T-helper 22 cell (primary cell): ENCODE results near the gene SDK1.

ENCODE experiments used
- DNase-seq: peaks from one replicate; pipeline ENCODE4 v3.0.0-alpha.2; 2020; ENCODE audit warnings: low read depth

The SDK1 gene

DNA sequence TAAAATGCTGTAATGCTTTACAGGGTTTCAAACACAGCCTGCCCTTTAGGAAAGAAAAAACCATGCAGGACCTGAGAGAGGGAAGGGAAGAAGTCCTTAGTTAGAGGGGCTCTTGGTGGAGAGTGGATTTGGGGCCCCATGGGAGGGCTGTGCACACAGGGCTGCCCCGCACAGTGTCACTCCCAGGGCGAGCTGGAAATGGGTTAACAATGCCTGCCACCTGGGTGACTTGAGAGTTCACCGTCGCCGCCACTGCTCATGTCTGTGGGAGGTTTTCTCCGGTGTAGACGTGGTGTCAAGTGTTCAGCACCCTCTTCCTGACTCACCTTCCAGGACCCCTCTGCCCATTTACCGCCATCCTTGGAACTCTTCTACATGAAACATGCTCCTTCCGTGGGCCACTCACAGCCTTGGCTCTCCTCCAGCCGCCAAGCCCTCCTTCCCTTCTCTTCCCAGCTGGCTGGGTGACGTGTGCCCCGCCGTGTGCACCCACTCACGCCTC, 686.4 kb downstream of the SDK1 start:
- no peak for DNase-seq

DNA sequence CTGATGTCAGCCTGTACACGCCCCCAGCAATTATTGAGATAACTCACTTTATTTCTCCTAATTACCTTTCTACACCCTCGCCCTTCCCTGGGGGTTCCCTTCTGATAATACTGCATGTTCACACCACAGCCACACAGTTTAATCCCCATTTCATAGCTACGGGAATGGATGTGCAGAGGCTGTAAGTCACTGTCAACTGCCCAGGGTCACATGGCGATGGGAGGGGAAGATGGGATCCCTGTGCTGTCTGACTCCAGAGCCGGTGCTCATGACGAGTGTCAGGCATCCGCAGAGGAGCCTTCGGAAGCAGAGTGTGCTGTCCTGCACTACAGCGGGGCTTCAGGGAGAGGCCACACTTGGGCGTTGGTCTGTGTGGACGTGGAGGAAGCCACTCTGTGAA, 688.7 kb downstream of the SDK1 start:
- DNase-seq: no peak

DNA sequence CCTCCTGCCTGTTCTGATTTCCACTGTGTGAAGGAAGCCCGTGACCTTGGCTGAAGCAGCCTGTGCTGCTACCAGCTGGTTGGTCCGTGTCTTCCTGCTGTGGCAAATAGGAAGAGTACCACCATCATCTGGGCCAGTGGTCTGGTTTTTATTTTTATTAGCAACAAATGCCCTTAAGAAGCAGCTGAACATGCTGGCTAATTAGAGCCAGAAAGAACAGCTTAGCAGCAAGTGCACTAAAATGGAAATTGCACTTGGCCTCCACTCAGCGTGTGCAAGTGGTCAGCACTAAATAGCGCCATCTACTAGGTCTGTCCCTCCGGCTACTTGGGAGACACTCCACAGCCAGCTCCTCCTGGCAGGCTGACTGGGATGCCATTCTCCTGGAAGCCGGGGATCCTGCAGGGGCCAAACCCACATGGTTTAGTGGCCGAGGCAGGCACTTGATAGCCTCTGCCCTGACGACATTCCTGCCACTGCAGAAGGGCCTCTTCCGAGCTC, 690.7 kb downstream of the SDK1 start:
- no peak for DNase-seq

DNA sequence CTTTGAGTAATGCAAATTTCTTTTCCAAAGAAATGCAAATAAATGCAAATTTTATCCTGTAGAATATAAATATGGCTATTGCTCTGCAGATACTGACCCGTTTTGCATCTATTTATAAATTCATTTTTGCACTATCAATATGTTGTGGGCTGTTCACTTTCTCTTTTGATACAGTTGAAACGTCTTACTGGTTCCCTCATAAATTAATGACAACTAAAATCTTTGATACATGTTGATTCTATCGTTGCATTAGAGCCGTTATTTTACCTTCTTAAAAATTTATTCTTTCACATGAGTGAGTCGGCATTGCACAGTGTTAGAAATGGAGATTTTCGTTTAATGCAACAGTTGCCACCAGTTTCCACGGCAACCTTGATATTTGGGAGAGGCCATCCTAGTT, 691.8 kb downstream of the SDK1 start:
- no peak for DNase-seq

DNA sequence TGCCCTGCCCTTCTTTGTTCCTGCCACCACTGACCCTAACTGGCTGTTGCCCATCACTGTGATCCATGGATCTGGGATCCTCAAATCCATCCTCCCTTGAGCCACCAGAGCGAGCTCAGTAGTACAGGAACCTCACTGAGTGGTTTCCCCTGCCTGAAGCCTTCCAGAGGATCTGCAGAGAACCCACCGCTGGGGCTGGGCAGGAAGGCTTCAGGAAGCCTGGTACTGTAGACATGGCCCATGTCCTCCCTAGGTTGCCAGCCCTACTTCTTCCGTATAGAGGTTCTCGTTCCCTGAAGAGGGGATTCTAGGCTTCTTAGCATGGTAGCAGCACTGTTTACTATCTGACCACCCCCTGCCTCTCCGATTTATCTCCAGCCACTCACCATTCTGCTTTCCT, 693.7 kb downstream of the SDK1 start:
- DNase-seq: no peak

DNA sequence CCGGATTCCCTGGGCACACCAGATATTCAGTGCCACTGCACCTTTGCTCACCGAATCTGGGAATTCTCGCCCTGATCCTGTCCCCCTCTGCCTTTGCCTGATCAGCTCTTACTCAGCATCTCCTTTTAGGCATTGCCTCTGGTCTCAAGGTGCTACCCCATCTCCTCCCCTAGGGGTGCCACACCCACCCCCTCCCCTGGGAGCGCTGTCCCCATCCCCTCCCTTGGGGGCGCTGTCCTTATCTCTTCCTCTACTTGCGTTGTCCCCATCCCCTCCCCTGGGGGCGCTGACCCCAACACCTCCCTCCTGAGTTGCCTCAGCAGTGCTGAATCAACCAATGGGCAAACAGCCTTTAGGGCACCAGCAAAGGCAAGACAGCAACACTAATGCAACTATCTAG, 694.1 kb downstream of the SDK1 start:
- DNase-seq: no peak

DNA sequence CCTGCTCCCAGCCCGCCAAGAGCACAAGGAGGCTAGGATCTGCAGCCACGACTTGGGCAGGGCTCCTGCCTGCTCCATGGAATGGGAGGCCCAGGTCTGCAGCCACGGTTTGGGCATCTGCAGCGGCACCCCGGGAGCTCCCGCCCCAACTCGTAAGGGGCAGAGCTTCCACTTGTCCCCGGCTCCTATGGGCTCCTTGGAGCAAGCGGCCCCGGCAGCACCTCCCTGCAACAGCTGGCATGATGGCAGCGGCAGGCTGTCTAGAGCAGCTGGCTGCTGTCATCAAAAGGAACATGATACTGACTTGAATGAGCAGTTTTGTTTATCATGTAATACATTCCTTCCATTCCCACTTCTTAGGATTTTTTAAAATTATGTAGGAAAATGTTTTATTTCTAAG, 697.0 kb downstream of the SDK1 start:
- no peak for DNase-seq

DNA sequence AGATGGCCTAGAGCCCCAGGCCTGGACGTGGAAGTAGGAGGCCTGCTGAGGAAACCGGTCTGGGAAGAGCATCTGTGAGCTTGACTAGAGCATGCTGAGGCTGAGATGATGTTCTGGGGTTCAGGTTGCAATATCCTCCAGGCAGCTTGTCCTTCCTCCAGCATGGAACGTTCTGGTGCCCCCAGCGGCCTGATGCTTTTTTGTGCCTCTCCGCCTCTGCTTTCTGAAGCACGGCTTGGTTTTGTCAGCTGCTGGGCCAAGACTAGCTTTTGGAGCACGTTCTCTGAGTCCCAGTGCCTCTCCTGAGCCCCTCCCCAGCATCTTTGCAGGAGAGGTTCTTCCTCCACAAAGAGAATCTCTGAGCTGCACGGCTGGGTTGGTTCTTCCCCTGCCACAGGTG, 699.1 kb downstream of the SDK1 start:
- DNase-seq: no peak

DNA sequence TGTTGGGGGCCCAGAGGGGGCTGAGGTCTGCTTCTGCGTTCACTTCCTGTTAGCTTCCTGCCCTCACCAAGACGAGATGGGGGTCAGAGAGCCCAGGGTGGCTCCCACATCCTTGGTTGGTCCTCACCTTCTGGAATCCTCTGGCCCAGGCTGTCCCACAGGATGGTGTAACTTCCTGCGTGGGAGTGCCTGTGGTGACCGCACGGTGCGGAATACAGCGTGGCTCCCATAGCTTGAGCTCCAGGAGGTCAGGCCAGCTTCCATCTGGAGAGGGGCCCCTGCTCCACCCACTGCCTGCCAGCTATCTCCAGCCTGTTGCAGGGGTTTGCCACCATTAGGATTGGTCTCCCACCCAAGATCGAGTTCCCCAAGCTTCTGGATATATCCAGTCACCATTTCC, 699.9 kb downstream of the SDK1 start:
- no peak for DNase-seq

DNA sequence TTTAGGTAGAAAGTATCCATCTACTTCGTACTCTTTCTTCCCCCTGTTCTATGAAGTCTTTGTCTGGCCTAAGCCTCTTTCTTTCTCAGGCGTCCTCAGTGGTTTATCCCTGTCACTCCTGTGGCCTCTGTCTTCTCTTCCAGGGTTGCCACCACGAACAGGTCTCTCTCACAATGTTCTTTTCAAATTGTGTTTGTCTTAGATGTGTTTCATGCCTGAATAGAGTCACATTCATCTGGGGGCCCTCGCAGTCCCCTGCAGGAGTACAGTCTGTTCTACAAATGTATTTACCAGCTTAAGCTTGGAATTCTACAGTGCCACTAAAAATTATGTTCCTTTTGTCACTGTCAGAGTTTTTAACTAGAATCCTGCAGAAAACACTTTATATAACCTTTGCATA, 700.7 kb downstream of the SDK1 start:
- no peak for DNase-seq

DNA sequence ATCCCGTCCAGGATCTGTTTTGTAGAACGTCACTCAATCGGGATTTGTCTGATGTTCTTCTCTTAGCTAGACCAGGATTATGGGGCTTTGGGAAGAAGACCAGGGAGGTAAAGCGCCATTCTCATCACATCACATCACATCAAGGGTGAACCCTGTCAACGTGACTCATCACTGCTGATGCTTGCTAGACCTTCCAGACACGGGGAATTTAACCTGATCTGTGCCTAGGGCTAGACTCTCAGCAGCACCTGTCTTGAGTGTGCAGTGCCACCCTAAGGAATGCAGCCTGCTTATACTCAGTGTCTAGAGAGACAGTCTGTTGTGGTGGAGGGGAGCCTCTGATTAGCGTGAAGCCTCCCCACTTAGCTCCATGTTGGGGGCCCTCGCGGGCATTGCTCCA, 702.5 kb downstream of the SDK1 start:
- DNase-seq: no peak

DNA sequence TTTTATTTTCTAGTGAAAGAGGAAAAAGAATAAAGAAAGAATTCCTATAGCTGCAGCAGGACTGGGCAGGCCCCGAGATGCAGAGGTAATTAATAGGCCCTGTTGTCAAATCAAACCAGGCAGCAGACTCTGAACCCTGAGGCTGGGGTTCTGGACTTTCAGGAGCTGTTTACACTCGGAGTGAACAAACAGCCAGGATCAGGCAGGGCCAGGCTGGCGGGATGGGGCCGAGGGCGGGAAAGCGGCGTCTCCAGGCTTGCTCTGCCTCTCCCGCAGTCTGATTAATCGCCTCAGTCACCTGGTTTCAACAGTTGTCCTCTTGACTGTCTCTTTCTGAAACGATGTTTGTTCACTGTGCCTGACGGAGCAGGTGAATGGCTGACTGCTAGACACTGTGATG, 705.6 kb downstream of the SDK1 start:
- DNase-seq: no peak

DNA sequence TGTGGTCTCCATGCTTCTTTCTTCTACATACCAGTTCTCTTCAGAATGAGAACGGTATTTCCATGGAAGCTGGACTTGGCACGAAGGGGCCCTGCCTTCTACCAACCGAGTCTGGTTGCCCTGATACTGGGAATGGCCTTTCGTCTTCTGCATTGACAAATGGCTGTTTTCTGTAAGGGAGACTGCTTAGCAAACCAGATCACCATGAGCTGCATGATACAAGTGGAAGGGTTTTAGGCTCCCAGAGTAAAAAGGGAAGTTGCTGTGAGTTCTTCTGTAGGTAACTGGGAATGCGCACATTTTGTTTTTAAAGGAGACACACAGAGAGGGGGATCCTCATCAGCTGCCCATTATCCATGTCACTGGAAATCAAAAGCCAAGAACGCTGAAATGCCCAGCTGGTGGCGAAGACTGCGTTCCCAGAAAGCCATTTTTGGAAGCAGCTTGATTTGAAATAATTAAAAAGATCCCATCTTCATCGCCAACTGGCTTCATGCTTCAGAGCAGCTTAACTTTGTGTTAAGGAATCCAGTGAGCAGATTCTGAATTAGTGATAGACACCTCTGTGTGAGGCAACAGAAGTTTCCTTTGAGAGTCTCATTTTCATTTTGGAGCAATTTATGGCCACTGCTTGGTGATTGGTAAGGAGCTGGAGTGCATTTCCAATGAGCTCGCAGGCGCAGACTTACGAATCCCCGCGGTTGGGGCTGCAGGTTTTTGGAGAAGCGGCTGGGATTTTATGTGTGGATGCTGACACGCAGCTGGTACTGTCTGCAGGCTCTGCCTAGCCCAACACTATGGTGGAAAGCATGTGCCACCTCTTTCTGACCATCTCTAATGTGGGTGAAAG, 708.4 kb downstream of the SDK1 start:
- no peak for DNase-seq

DNA sequence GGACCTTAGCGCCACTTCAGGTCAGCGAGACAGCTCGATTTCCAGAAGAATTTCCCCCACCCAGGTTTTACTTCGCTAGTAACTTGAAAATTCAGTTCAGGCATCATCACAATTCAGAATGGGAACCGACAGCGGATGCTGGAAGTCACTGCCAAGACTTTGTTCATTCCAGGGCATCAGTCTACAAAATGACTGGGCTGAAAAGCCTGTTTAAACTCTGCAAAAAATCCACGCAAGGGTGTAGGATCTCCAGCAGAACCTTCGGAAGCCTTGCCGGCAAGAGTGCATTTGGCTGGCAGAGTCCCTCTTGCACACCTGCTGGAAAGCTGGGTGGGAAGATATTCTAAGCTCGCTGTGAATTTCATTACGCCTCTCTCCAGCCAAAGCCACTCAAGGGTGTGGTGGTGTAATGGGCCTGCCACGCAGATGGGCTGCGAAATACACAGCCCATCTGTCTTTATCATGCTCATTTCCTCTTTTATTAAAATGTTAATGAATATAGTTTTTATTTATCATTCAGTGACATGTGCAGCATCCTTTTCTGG, 709.1 kb downstream of the SDK1 start:
- no peak for DNase-seq

DNA sequence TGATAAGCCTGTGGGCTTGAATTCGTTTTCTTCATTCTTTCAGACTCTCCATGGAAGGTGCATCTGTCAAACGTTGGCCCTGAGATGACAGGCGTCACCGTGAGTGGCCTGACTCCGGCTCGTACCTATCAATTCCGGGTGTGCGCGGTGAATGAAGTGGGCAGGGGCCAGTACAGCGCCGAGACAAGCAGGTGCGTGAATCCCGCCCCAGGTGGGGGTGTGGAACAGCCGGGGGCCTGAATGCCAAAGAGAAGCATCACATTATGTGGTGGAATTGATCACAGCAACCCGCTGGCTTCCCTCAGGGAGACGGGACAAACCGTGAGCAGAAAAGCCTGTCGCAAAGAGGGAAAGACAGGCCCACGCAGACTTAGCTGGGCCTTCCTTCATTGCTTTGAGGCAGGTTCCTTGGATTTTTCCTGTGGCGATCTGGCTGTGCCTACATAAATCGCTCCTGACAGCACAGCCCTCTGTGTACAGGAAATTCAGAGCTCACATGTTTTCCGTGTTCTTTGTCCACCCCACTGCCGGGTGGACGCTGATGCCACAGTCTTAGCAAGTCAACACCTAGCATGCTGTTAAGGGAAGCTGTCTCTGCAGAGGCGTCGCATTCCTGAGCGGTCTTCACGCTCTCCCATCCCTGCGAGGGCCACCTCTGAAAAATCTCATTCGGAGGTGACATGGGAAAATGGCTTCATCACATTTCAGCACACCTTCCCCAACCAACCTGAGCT, 710.0 kb downstream of the SDK1 start:
- no peak for DNase-seq

DNA sequence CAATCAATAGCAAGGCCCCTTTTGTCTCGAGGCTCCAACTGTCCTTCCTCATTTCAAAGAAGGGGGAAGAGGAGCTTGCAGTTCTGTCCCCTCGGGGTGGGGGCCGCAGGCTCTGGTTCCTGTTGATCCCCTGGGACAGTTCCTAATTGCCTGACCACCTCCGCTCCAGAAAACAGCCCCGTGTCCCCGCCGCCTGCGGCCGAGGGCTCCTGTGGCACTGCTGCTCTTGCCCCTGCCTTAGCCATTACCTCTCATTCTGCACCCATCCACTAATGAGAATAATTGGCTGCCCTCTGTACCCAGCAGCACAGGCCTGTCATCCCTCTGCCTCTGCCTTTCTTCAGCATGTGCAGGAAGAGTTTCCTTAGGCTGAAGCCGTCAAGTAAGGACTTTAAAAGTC, 712.7 kb downstream of the SDK1 start:
- no peak for DNase-seq

DNA sequence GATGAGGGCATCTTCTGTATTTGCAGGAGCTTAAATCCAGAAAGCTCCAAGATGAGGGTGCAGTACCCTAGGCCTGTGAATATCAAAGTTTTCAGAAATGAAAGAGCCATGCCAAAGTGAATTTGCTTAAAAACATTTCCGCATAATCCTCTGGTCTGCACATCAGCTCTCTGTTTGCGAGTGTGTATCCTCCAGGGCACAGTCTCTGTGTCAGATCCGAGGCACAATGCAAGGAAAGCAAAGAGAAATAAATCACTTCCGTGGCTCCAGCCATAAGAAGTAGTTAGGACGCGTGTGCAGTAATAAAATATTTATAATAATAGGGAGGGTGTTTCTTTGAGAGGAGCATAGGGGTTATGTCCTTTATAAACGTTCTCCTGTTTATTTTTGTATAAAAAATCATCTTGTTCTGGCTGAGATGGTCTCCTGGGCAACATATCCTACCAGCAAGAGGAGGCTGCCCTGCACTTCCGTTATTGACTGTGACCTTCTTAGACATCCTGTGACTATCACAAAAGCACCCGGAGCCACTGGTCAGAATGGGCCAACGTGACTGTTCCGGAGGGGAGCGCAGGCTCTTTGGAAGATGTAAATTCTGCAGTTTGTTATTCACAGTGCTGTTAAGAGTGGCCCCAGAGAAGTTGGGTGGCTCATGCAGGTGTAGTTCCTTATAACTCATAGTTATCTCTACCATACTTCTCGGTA, 713.4 kb downstream of the SDK1 start:
- no peak for DNase-seq

DNA sequence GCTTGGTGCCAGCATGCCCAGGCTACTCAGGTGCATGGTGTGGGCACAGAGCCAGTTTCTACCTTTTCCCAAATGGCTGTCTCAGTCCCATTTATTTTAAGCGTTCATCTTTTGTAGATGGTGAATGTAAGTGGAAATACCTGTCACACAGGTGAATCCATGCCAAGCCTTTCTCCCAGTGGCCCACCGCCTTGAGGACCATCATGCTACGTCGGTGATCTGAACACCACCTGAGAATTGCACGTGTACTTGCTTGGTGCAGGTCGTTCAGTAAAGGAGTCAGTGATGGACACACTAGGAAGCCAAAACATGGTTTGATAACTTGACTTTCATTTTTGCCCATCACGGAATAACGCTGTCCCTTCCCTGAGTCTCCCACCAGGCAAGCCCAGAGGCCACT, 714.3 kb downstream of the SDK1 start:
- DNase-seq: no peak

DNA sequence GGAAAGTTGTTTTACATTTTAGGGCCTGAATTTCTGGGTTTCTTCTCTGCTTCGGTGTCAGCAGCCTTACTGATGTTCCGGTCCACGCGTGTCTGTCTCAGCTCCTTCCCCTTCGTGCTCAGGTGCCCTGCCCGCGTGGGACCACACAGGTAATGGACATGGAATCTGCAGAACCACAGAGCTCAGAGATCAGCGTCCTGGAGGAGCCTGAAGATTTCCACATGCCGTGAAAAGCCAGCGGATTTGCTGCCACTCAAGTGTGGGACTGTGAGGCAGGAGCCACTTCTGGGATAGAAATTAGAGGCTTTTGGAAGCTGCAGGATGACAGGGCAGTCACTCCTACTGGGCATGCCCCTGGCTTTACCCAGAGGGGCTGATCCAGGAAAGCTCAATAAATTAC, 714.9 kb downstream of the SDK1 start:
- no peak for DNase-seq

DNA sequence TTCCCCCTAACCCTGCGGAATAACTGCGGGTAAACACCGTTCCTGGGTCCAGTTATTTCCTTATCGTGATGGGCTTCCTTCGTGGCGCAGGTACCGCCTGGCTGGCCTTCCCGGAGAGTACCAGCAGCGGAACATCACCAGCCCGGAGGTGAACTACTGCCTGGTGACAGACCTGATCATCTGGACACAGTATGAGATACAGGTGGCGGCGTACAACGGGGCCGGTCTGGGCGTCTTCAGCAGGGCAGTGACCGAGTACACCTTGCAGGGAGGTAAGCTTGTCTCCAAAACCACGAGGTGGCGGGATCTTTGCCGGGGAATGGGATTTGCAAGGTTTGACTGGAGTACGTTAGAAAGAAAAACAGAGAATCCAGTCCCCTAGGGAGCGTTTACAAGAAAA, 716.0 kb downstream of the SDK1 start:
- no peak for DNase-seq

DNA sequence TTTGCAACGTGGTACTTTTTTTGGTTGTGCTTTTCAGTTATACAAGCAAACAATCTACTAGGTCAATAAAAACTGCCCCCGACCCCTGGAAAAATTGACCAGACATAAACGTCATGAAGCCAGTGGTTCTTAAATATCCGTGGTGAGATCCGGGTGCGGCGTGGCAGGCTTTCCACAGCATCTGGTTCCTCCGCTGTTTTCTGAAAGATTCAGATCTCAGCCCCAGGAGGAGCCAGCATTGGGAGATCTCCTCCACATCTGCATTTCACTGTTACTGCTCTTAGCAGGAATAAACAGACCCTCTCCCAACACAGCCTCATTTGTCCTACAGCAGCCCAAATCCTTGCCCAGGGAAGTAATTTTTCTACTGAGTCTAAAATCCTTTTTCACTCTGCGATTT, 716.7 kb downstream of the SDK1 start:
- no peak for DNase-seq

DNA sequence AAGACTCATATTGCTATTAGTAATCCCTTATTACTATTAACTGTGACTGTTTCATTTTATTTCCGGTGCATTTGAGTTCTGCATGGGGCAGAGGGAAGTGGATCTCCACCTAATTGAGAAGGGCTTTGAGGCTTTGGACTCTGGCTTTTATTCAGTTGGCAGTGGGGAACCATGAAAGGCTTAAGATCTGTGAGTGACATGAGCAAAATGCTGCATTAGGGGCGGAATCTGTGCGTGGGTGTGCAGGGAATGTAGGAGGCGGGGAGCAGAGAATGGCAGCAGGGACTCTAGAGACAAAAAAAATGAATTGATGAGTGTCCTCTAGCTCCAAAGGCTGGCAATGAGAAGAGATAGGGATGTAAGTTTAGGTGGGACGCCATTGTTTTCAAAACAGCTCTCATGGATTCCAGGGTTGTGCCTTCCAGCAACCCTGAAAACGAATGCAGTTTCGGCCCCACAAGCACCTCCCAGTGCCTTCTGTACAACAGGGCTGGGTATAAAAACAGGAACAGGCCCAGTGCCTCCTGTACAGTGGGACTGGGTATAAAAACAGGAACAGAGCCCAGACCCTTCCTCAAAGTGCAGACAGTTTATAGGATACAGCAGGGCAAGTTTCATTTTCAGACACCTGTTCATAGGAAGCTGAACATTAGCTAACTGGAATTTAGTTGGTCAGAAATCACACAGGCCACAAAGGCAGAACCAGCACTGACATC, 717.7 kb downstream of the SDK1 start:
- DNase-seq: no peak
